Subcutaneous abdominal adipose tissue (tissue), 5 donors: ENCODE measurements around the gene FANK1.
"Not testable (repeated sequence)": the region's sequence is repeated elsewhere in the genome, so short reads cannot be mapped to it uniquely, and the experiment has no call there.

Source experiments
- H3K27ac ChIP-seq: one replicate; pipeline ENCODE4 v1.7.0; 2013; ENCODE audit warnings: low read depth, mild to moderate bottlenecking, inconsistent platforms, low read length, moderate library complexity
- H3K27me3 ChIP-seq, 5 donors: one replicate each; pipeline ENCODE4 v1.7.0; 2013; ENCODE audit warnings: low read length in 5 of 5, inconsistent platforms in 1 of 5; ENCODE audit not compliant: control insufficient read depth in 5 of 5, insufficient read depth in 4 of 5
- H3K36me3 ChIP-seq, 5 donors: one replicate each; pipeline ENCODE4 v1.7.0; 2013; ENCODE audit warnings: low read length in 5 of 5; ENCODE audit not compliant: control insufficient read depth in 5 of 5, insufficient read depth in 5 of 5
- H3K4me1 ChIP-seq, 5 donors: one replicate each; pipeline ENCODE4 v1.7.0; 2013; ENCODE audit warnings: low read length in 5 of 5, mild to moderate bottlenecking in 3 of 5, moderate library complexity in 1 of 5; ENCODE audit not compliant: control insufficient read depth in 5 of 5, insufficient read depth in 5 of 5
- H3K4me3 ChIP-seq, 5 donors: one replicate each; pipeline ENCODE4 v1.7.0; 2013; ENCODE audit warnings: low read length in 5 of 5, low read depth in 1 of 5
- H3K9ac ChIP-seq, 5 donors: one replicate each; pipeline ENCODE4 v1.7.0; 2013; ENCODE audit warnings: low read length in 5 of 5, mild to moderate bottlenecking in 4 of 5, moderate library complexity in 3 of 5
- H3K9me3 ChIP-seq, 5 donors: one replicate each; pipeline ENCODE4 v1.7.0; 2013; ENCODE audit warnings: low read length in 5 of 5; ENCODE audit not compliant: control insufficient read depth in 5 of 5
- donor health status: healthy.
- donor health status: healthy.
- donor health status: healthy.
- donor health status: healthy.
- donor health status: healthy.

The FANK1 gene

GRCh38 chr10:125908813-125909212 is 12.4 kb downstream of the FANK1 start:
- H3K4me1 ChIP-seq, H3K4me3 ChIP-seq, H3K36me3 ChIP-seq, H3K9ac ChIP-seq, H3K27me3 ChIP-seq, H3K27ac ChIP-seq, H3K9me3 ChIP-seq: not testable (repeated sequence)

GRCh38 chr10:125909491-125909890 is 13.1 kb downstream of the FANK1 start:
- not testable (repeated sequence) for H3K9me3 ChIP-seq, H3K9ac ChIP-seq, H3K4me3 ChIP-seq, H3K27me3 ChIP-seq, H3K27ac ChIP-seq, H3K4me1 ChIP-seq, H3K36me3 ChIP-seq

DNA sequence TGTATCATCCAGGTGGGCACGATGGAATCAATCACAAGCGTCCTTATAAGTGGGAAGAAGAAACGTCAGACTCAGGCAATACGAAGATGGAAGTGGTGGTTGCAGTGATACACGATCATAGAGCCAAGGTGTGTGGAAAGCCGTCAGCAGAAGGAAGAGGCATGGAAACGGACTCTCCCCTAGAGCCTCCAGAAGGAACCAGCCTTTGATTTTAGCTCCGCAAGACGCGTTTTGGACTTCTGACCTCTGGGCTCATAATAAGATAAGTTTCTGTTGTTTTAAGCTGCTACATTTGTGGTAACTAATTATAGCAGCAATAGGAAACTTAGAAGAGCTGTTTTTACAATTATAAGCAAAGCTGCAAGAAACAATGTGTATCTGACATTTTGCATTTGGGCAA is 14.8 kb downstream of the FANK1 start:
- Histone ChIP-seq H3K9ac (no peak overlapping the region), H3K27ac (no peak overlapping the region), H3K27me3 (no peaks in the 10 kb centered on the region), H3K4me1 (no peaks in the 10 kb centered on the region), H3K36me3 (no peaks in the 10 kb centered on the region), H3K4me3 (no peak overlapping the region), H3K9me3 (no peaks in the 10 kb centered on the region)

- Histone ChIP-seq H3K36me3 (no peaks in the 10 kb centered on the region), H3K4me1 (no peaks in the 10 kb centered on the region), H3K9ac (no peak overlapping the region), H3K27ac (no peak overlapping the region), H3K4me3 (no peak overlapping the region), H3K9me3 (no peaks in the 10 kb centered on the region), H3K27me3 (no peaks in the 10 kb centered on the region)
Observed at GRCh38 chr10:125911990-125912389, 15.6 kb downstream of the FANK1 start.

DNA sequence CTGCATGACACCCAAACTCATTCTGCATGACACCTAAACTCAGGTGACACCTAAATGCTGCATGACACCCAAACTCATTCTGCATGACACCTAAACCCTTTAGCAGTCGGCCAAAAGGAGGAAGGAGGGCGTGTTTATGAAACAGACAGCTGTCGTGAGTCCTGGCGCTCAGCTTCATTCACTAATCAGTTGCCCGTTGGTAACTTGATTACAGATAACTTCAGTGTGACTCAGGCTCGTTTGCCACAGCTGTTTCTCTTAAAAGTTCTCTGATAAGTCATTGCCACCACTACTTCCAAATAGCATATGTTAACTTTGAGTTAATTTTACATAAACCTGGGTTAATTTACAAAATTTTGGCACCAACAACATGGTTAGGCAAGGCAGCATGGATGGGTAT is 16.9 kb downstream of the FANK1 start:
- not testable (repeated sequence) for H3K9ac ChIP-seq, H3K36me3 ChIP-seq, H3K27ac ChIP-seq, H3K4me3 ChIP-seq, H3K27me3 ChIP-seq, H3K4me1 ChIP-seq, H3K9me3 ChIP-seq

DNA sequence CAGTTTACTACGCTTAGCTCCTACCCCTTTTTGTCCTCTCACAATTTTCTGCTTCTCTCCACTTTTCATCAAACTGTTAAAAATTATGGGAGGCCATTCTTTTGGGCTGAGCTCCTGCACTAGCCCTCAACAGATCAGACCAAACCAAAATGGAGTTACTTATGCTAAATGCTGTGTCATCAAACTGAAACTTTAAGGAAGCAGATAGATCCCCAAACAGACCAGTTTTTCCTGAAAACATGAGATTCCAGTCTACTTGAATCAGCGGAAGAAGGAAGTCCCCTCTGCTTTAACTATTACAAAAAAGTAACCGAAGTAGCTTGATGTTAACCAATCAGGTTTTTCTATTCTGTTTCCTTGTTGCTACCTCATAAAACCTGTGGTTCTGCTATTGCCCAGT is 20.6 kb downstream of the FANK1 start:
- no peak overlapping the region for H3K27ac ChIP-seq
- no peaks in the 10 kb centered on the region for H3K9me3 ChIP-seq
- H3K4me3 ChIP-seq = no peak overlapping the region
- no peak overlapping the region for H3K9ac ChIP-seq
- no peaks in the 10 kb centered on the region for H3K4me1 ChIP-seq
- H3K36me3 ChIP-seq = no peaks in the 10 kb centered on the region
- H3K27me3 ChIP-seq = no peaks in the 10 kb centered on the region

- not testable (repeated sequence) for H3K4me3 ChIP-seq, H3K27ac ChIP-seq, H3K9ac ChIP-seq, H3K4me1 ChIP-seq, H3K9me3 ChIP-seq, H3K27me3 ChIP-seq, H3K36me3 ChIP-seq
Observed at GRCh38 chr10:125917704-125918361, 21.5 kb downstream of the FANK1 start.

- not testable (repeated sequence) for H3K27me3 ChIP-seq, H3K36me3 ChIP-seq
Observed at GRCh38 chr10:125921643-125922306, 25.4 kb downstream of the FANK1 start.

GRCh38 chr10:125925262-125925834 is 29.0 kb downstream of the FANK1 start:
- H3K4me3 ChIP-seq = no peak overlapping the region
- no peaks in the 10 kb centered on the region for H3K9me3 ChIP-seq
- no peaks in the 10 kb centered on the region for H3K4me1 ChIP-seq
- no peaks in the 10 kb centered on the region for H3K36me3 ChIP-seq
- H3K27ac ChIP-seq = no peak overlapping the region
- no peaks in the 10 kb centered on the region for H3K27me3 ChIP-seq
- H3K9ac ChIP-seq = no peak overlapping the region

More at GRCh38 chr10:125921643-125922306, 25.4 kb downstream of the FANK1 start:
- not testable (repeated sequence) for H3K9me3 ChIP-seq, H3K9ac ChIP-seq, H3K4me3 ChIP-seq, H3K4me1 ChIP-seq, H3K27ac ChIP-seq

DNA sequence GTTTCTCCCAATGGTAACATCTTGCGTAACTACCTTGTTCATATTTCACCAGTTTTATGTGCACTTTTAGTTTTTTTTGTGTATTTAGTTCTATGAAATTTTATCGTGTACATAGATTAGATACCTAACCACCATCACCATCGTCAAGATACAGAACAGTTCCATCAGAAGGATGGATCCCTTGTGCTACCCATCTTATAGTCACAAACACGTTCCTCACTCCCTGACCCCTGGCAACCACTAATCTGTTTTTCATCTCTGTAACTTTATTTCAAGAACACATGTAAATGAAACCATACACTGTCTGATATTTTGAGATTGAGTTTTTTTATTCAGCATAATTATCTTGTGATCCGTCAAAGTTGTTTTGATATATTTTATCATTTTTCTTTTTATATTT is 29.9 kb downstream of the FANK1 start:
- no peak overlapping the region for H3K27ac ChIP-seq

More for the DNA sequence above, 29.9 kb downstream of the FANK1 start:
- H3K36me3 ChIP-seq = no peaks in the 10 kb centered on the region
- H3K4me1 ChIP-seq = no peaks in the 10 kb centered on the region
- H3K27me3 ChIP-seq = no peaks in the 10 kb centered on the region
- H3K4me3 ChIP-seq = no peak overlapping the region
- no peaks in the 10 kb centered on the region for H3K9me3 ChIP-seq
- no peak overlapping the region for H3K9ac ChIP-seq
